ENCODE results near the gene ABCB11.

Gene ABCB11

GRCh38 chr2:169034984-169035544, 3.9 kb upstream of the ABCB11 start:
- no peak for DNase-seq (ENCODE audit: low read depth, low spot score)
- in situ Hi-C loops (cut with HindIII; ENCODE audit: low sequenced_read_pairs): no loop called here
- no peak for TF ChIP-seq CTCF (IDR thresholded peaks at IDR 0.05; ENCODE audit: low read depth, low read length)
- H3K4me3 ChIP-seq (ENCODE audit: low read depth, low read length): no peak overlapping the region

GRCh38 chr2:169034256-169034655, 3.1 kb upstream of the ABCB11 start:
- in situ Hi-C loops (cut with HindIII; ENCODE audit: low sequenced_read_pairs): no loop called here

DNA sequence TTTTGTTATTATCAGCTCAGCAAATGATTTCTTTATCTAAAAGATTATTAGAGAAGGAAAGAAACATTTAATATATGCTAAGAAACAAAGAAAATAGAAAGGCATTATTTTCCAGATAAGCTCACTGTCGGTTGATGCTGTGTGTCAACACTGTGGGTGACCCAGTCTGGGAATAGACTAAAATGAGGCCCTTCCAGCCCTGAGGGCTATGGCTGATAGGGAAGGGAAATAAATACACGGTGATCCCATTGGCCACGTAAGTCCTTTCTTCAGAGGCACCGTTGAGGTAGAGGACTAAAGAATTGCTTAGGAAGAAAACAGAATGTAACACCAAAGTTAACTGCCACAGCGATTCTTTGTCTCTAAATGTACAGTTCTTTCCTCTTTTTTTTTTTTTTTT, 1.8 kb downstream of the ABCB11 start:
- in situ Hi-C loops (cut with HindIII; ENCODE audit: low sequenced_read_pairs): no loop called here
- no peak for DNase-seq (ENCODE audit: low read depth, low spot score)
- no peak overlapping the region for H3K4me3 ChIP-seq (ENCODE audit: low read depth, low read length)
- TF ChIP-seq CTCF (IDR thresholded peaks at IDR 0.05; ENCODE audit: low read depth, low read length): no peak

More at GRCh38 chr2:169034256-169034655, 3.1 kb upstream of the ABCB11 start:
- TF ChIP-seq CTCF (IDR thresholded peaks at IDR 0.05; ENCODE audit: low read depth, low read length): no peak
- peak; percentile 24 for DNase-seq (ENCODE audit: low read depth, low spot score)
- H3K4me3 ChIP-seq (ENCODE audit: low read depth, low read length): no peak overlapping the region

- DNase-seq (ENCODE audit: low read depth, low spot score): no peak
- TF ChIP-seq CTCF (IDR thresholded peaks at IDR 0.05; ENCODE audit: low read depth, low read length): no peak
- no peak overlapping the region for H3K4me3 ChIP-seq (ENCODE audit: low read depth, low read length)
- in situ Hi-C loops (cut with HindIII; ENCODE audit: low sequenced_read_pairs): no loop called here
These were observed 3.9 kb downstream of the ABCB11 start for GRCh38 chr2:169027234-169027633.

GRCh38 chr2:169026056-169026455, 5.1 kb downstream of the ABCB11 start:
- no peak for TF ChIP-seq CTCF (IDR thresholded peaks at IDR 0.05; ENCODE audit: low read depth, low read length)
- DNase-seq (ENCODE audit: low read depth, low spot score): no peak
- H3K4me3 ChIP-seq (ENCODE audit: low read depth, low read length): no peak overlapping the region
- in situ Hi-C loops (cut with HindIII; ENCODE audit: low sequenced_read_pairs): no loop called here

DNA sequence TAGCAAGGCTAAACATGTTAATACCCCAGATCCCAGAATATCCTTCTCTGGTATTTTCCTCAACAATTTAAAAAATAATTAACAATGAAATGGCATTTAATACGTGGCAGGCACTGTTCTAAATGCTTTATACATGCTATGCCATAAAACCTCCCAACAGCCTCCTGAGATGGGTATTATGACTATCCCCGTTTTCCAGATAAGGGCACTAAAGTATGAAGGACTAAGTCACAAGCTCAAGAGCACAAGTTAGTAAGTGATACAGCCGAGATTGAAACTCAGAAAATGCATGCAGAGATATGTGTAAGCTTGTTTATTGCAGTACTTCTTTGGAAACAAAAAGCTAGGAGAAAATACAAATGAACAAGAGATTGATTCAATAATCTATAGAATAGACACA, 8.0 kb downstream of the ABCB11 start:
- no peak for TF ChIP-seq CTCF (IDR thresholded peaks at IDR 0.05; ENCODE audit: low read depth, low read length)
- no peak for DNase-seq (ENCODE audit: low read depth, low spot score)
- no peak overlapping the region for H3K4me3 ChIP-seq (ENCODE audit: low read depth, low read length)
- in situ Hi-C loops (cut with HindIII; ENCODE audit: low sequenced_read_pairs): no loop called here

GRCh38 chr2:169018390-169018789, 12.7 kb downstream of the ABCB11 start:
- no peak for TF ChIP-seq CTCF (IDR thresholded peaks at IDR 0.05; ENCODE audit: low read depth, low read length)
- no peak overlapping the region for H3K4me3 ChIP-seq (ENCODE audit: low read depth, low read length)
- in situ Hi-C loops (cut with HindIII; ENCODE audit: low sequenced_read_pairs): no loop called here
- DNase-seq (ENCODE audit: low read depth, low spot score): no peak
